GM19468 (cell line): ENCODE results near the gene L3HYPDH.

Source experiments
- ATAC-seq: cut with Tn5 transposase; IDR thresholded peaks from one replicate; pipeline ENCODE4 v1.9.1; 2021; ENCODE audit warnings: mild to moderate bottlenecking, moderate library complexity, moderate number of reproducible peaks; ENCODE audit not compliant: unreplicated experiment; ENCODE audit errors: extremely low read depth

L3HYPDH gene

GRCh38 chr14:59429790-59430189 lies 54.4 kb downstream of the L3HYPDH start:
- no peak for ATAC-seq

- ATAC-seq, result no peak
Observed at GRCh38 chr14:59428581-59429012, 55.6 kb downstream of the L3HYPDH start.

GRCh38 chr14:59427653-59428580 lies 56.3 kb downstream of the L3HYPDH start:
- ATAC-seq, result no peak

- ATAC-seq, result no peak
Observed at GRCh38 chr14:59425322-59425935, 58.8 kb downstream of the L3HYPDH start.

DNA sequence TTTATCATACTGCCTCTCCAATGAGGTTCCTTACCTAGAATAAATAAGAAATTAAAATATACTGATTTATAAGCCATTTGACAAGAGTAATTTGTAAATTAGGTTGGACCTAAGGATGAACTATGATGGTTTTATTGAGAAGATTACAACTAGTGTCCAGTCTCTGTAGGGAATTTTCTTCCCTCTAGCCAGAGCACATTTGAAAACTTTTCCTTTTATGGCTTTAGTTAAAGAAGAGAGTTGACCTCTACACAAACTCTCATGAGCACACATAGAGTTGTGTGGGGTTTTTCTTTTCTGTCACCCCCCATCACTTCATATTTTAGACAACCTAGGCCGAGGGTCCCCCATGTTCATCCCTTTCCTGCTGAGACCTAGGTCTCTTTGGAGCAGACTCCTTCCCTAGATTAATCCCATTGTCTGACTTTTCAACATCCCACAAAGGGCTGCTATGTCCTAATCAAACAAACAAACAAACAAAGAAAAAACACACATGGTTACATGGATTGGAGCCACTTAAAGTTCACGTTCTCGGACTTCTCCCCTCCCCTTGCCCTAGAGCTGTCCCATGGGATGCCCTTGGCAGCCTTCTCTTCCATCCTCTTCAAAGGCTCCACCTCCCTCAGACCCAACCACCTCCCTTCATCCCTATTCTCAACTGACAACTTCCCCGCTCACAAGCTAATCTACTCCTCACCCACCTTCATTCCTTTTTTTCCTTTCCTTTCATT lies 59.7 kb downstream of the L3HYPDH start:
- no peak for ATAC-seq
